Measurements from ENCODE around the gene PALLD.

DNA sequence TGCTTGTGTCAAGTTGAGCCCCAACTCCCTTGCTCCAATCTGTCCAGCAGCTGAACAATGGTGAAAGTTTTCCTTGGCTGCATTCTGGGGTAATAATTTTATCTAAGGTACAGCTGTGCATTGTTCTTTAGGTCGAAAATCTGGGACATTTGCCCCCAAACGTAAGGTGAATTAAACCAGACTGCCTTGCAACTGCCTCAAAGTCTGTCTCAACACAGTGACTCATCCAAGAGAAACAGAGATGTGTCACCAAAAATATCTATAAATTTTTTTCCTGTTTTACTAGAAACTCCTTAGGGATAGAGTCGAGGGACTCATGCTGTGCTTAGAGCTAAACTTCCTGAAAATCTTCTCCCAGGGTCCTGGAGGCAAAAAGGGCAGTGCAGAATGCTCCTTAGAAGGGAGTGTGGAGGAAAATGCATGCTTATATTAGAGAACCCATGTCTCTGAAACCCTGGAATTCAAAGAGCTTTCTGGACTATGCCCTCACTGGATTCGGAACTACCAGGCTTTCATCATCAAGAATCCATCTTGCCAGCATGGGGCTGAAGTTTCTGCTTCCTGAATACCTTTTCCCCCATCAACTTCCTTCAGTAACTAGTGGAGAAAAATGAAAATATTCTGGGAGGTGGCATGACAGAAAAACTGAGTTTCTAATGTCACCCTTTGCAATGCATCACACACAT, 115.7 kb downstream of the PALLD start:
- TF ChIP-seq, protein P1, sequence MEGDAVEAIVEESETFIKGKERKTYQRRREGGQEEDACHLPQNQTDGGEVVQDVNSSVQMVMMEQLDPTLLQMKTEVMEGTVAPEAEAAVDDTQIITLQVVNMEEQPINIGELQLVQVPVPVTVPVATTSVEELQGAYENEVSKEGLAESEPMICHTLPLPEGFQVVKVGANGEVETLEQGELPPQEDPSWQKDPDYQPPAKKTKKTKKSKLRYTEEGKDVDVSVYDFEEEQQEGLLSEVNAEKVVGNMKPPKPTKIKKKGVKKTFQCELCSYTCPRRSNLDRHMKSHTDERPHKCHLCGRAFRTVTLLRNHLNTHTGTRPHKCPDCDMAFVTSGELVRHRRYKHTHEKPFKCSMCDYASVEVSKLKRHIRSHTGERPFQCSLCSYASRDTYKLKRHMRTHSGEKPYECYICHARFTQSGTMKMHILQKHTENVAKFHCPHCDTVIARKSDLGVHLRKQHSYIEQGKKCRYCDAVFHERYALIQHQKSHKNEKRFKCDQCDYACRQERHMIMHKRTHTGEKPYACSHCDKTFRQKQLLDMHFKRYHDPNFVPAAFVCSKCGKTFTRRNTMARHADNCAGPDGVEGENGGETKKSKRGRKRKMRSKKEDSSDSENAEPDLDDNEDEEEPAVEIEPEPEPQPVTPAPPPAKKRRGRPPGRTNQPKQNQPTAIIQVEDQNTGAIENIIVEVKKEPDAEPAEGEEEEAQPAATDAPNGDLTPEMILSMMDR (IDR thresholded peaks at IDR 0.05): no peak
- TF ChIP-seq POLR2A (IDR thresholded peaks at IDR 0.05): no peak

All from esophagus squamous epithelium (tissue), 4 donors.